Measurements from ENCODE around the gene DMRT1. TPM values are rescaled to one million over a fixed set of nuclear protein-coding genes. Genes with fewer than 3 reads are reported as not detected.
A peak's percentile ranks its signal among the peaks of the same experiment; 100 is the strongest.

Gene DMRT1
- total RNA-seq, 1 donor from 2014 or later = not detected

DNA sequence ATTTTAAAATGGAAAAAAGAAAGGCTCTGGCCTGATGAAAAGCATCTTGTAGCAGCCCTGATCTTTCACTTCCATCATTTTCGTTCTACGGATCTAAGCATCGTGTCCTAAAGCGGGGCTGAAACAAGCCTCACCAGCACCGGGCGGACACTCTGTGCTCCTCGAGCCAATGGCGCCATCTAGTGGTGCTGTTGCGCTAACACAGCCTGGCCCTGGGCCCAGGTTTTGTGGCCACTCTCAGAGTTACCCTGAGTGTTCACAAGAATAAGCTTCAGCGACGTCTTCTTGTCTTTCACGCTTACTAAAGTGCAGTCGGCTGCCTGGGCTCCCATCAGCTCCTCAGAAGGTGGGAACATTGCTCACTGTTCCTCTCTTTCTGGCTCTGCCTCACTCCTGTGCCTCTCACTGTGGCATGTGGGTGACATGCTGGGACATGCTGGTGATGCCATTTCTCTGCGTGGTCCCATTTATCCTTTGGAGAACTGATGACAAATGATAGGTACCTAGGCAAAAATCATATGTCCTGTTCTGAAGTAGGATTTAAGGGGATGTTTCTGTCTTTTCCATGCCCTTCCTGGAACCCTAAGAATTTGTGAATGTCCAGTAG, 167.7 kb downstream of the DMRT1 start:
- no peaks in the 10 kb centered on the region for H3K36me3 Mint-ChIP-seq (ENCODE audit: insufficient read depth)
- no peaks in the 10 kb centered on the region for H3K9me3 Mint-ChIP-seq (ENCODE audit: low read depth)
- peak; percentile 82 for DNase-seq (ENCODE audit: low spot score, unreplicated experiment)
- TF ChIP-seq, protein P1, sequence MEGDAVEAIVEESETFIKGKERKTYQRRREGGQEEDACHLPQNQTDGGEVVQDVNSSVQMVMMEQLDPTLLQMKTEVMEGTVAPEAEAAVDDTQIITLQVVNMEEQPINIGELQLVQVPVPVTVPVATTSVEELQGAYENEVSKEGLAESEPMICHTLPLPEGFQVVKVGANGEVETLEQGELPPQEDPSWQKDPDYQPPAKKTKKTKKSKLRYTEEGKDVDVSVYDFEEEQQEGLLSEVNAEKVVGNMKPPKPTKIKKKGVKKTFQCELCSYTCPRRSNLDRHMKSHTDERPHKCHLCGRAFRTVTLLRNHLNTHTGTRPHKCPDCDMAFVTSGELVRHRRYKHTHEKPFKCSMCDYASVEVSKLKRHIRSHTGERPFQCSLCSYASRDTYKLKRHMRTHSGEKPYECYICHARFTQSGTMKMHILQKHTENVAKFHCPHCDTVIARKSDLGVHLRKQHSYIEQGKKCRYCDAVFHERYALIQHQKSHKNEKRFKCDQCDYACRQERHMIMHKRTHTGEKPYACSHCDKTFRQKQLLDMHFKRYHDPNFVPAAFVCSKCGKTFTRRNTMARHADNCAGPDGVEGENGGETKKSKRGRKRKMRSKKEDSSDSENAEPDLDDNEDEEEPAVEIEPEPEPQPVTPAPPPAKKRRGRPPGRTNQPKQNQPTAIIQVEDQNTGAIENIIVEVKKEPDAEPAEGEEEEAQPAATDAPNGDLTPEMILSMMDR (IDR thresholded peaks at IDR 0.05; ENCODE audit: unreplicated experiment) = no peak
- H3K27me3 Mint-ChIP-seq = peaks cover 46% of the 10 kb centered on the region
- no peak overlapping the region for H3K4me3 Mint-ChIP-seq (ENCODE audit: low read depth)
- no peaks in the 10 kb centered on the region for H3K4me1 Mint-ChIP-seq (ENCODE audit: low read depth)
- H3K27ac Mint-ChIP-seq = no peak overlapping the region

DNA sequence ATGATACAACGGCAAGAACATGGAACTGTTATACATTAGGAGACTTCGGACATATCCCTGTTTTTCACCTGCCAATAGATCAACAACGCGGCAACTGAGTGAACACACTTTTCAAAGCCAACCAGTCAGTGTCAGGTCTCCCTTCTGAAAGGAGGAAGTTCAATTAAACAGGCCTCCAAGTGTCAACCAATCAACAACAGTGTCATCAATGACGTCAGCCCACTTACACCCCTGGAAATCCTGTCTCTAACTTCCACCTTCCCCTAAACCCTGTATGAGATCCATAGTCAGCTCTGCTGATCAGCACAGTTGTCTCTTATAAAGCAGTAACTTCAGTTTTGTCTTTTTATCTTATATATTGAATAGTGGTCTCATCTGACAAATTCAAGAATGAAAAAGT, 171.5 kb downstream of the DMRT1 start:
- Mint-ChIP-seq H3K4me1 (ENCODE audit: low read depth) (no peaks in the 10 kb centered on the region), H3K27ac (no peak overlapping the region), H3K36me3 (ENCODE audit: insufficient read depth) (no peaks in the 10 kb centered on the region), H3K27me3 (peaks cover 57% of the 10 kb centered on the region), H3K4me3 (ENCODE audit: low read depth) (no peak overlapping the region), H3K9me3 (ENCODE audit: low read depth) (no peaks in the 10 kb centered on the region)
- TF ChIP-seq, protein P1 (IDR thresholded peaks at IDR 0.05; ENCODE audit: unreplicated experiment) = no peak
- DNase-seq (ENCODE audit: low spot score, unreplicated experiment) = no peak

DNA sequence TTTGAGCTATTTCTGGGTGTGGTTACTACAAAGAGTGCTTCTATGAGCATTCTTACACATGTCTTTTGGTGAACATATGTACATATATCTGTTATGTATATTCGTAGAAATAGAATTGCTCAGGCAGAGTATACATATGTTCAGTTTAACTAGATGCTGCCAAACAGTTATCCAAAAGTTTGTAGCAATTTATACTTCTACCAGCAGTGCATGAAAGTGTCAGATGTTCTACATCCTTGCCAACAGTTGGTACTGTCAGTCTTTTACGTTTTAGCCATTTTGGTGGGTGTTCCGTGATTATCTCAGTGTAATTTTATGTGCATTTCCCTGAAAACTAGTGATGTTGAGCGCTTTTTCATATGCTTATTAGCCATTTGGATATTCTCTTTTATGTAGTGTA, 172.7 kb downstream of the DMRT1 start:
- TF ChIP-seq, protein P1 (IDR thresholded peaks at IDR 0.05; ENCODE audit: unreplicated experiment) = no peak
- Mint-ChIP-seq H3K4me1 (ENCODE audit: low read depth) (no peaks in the 10 kb centered on the region), H3K27me3 (peaks cover 52% of the 10 kb centered on the region), H3K4me3 (ENCODE audit: low read depth) (no peak overlapping the region), H3K27ac (no peak overlapping the region), H3K9me3 (ENCODE audit: low read depth) (no peaks in the 10 kb centered on the region), H3K36me3 (ENCODE audit: insufficient read depth) (no peaks in the 10 kb centered on the region)
- DNase-seq (ENCODE audit: low spot score, unreplicated experiment) = no peak

DNA sequence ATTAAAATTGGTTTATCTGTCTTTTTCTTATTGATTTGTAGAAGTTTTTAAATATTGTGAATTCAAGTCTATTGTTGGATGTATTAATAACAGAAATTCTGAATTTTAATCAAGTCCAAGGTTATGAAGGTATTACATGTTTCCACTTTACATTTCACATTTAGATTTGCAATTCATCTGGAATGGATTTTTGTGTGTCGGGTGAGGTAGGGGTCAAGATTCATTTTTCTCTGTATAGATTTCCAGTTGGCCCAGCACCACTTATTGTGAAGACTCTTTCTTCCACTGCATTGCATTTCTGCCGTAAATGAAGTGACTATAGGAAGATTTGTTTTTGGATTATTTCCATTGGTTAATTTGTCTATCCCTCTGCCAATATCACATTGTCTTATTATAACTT, 173.1 kb downstream of the DMRT1 start:
- Mint-ChIP-seq H3K27ac (no peak overlapping the region), H3K27me3 (peaks cover 52% of the 10 kb centered on the region), H3K9me3 (ENCODE audit: low read depth) (no peaks in the 10 kb centered on the region), H3K4me1 (ENCODE audit: low read depth) (no peaks in the 10 kb centered on the region), H3K36me3 (ENCODE audit: insufficient read depth) (no peaks in the 10 kb centered on the region), H3K4me3 (ENCODE audit: low read depth) (no peak overlapping the region)
- DNase-seq (ENCODE audit: low spot score, unreplicated experiment) = no peak
- TF ChIP-seq, protein P1 (IDR thresholded peaks at IDR 0.05; ENCODE audit: unreplicated experiment) = no peak

DNA sequence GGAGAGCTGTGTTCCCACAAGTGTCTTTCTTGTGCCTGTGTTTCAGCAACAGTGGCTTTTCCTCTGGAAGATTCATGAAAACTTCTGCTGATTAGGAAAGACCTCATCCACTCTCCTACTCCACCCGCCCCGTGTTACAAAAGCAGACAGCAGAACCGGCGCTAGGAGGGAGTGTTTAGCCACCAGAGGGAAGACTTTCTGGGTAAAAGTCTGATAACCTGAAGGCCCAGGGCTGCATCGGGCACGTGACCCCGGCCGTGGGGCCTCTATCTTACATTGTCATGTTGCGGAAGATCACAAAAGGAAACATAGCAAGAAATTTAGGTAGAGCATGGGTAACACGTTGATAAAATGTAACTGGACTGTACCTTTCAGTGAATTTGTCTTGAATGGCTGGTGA, 176.6 kb downstream of the DMRT1 start:
- Mint-ChIP-seq H3K27ac (no peak overlapping the region), H3K4me1 (ENCODE audit: low read depth) (no peaks in the 10 kb centered on the region), H3K36me3 (ENCODE audit: insufficient read depth) (no peaks in the 10 kb centered on the region), H3K27me3 (peaks cover 50% of the 10 kb centered on the region), H3K9me3 (ENCODE audit: low read depth) (peaks cover 2% of the 10 kb centered on the region), H3K4me3 (ENCODE audit: low read depth) (no peak overlapping the region)
- DNase-seq (ENCODE audit: low spot score, unreplicated experiment) = no peak
- TF ChIP-seq, protein P1 (IDR thresholded peaks at IDR 0.05; ENCODE audit: unreplicated experiment) = peak; percentile 60

Other genes starting within 250 kb of the DMRT1 start
- gene DMRT3, start 135.0 kb downstream of the DMRT1 start, total RNA-seq = 0.34 and 0.53 TPM in 2 replicates
- gene DMRT2, start 208.7 kb downstream of the DMRT1 start, total RNA-seq = 1.0 and 1.4 TPM in 2 replicates

Measured in progenitor cell of endocrine pancreas (in vitro differentiated cells).